ENCODE data around the gene BDKRB2. TPM values are rescaled to one million over a fixed set of nuclear protein-coding genes. Genes with fewer than 3 reads are reported as not detected.
A peak's percentile ranks its signal among the peaks of the same experiment; 100 is the strongest.

BDKRB2 gene
- total and polyA plus RNA-seq, 9 donors: 0.40 to 3.3 (median 1.9) TPM

- Histone ChIP-seq H3K4me3 (peak overlapping the region; percentile 38), H3K4me1 (ENCODE audit: insufficient read depth) (peaks cover 11% of the 10 kb centered on the region), H3K36me3 (no peaks in the 10 kb centered on the region), H3K9me3 (no peaks in the 10 kb centered on the region), H3K27ac (peak overlapping the region in 1 of 2 donors; percentile 12), H3K27me3 (no peaks in the 10 kb centered on the region)
- no peak for TF ChIP-seq CTCF (IDR thresholded peaks at IDR 0.05)
- TF ChIP-seq EP300 (IDR thresholded peaks at IDR 0.05): no peak
- no peak for TF ChIP-seq POLR2A (IDR thresholded peaks at IDR 0.05)
- DNase-seq: no peak
- intact Hi-C loops (cut with DNase I): no loop called here
- 37 to 48% (median 43%) methylated on average over 19 to 21 of the region's 21 CpGs for WGBS, 3 donors
These were observed 679 bp downstream of the BDKRB2 start for GRCh38 chr14:96205059-96205977.

GRCh38 chr14:96205978-96206360 is 1.3 kb downstream of the BDKRB2 start:
- H3K4me3 ChIP-seq: no peak overlapping the region
- WGBS, 3 donors: 60 to 65% (median 61%) methylated on average over 6 of the region's 6 CpGs
- H3K9me3 ChIP-seq: no peaks in the 10 kb centered on the region
- H3K4me1 ChIP-seq (ENCODE audit: insufficient read depth): peaks cover 11% of the 10 kb centered on the region
- H3K36me3 ChIP-seq: no peaks in the 10 kb centered on the region
- H3K27me3 ChIP-seq: no peaks in the 10 kb centered on the region
- TF ChIP-seq EP300 (IDR thresholded peaks at IDR 0.05) (no peak), POLR2A (IDR thresholded peaks at IDR 0.05) (no peak), CTCF (IDR thresholded peaks at IDR 0.05) (no peak)
- no peak for DNase-seq
- intact Hi-C loops (cut with DNase I): no loop called here
- H3K27ac ChIP-seq: no peak overlapping the region

- Histone ChIP-seq H3K27ac (no peak overlapping the region), H3K27me3 (no peaks in the 10 kb centered on the region), H3K36me3 (no peaks in the 10 kb centered on the region), H3K4me1 (ENCODE audit: insufficient read depth) (peaks cover 11% of the 10 kb centered on the region), H3K9me3 (no peaks in the 10 kb centered on the region), H3K4me3 (no peak overlapping the region)
- no peak for TF ChIP-seq CTCF (IDR thresholded peaks at IDR 0.05)
- TF ChIP-seq POLR2A (IDR thresholded peaks at IDR 0.05): no peak
- TF ChIP-seq EP300 (IDR thresholded peaks at IDR 0.05): no peak
- 60 to 64% (median 60%) methylated on average over 8 of the region's 8 CpGs for WGBS, 3 donors
- intact Hi-C loops (cut with DNase I): no loop called here
- no peak for DNase-seq
These were observed 1.8 kb downstream of the BDKRB2 start for GRCh38 chr14:96206461-96206860.

- DNase-seq: no peak
- Histone ChIP-seq H3K27ac (no peak overlapping the region), H3K4me1 (ENCODE audit: insufficient read depth) (peaks cover 11% of the 10 kb centered on the region), H3K9me3 (no peaks in the 10 kb centered on the region), H3K4me3 (no peak overlapping the region), H3K36me3 (no peaks in the 10 kb centered on the region), H3K27me3 (no peaks in the 10 kb centered on the region)
- 82 to 87% (median 85%) methylated on average over 5 of the region's 5 CpGs for WGBS, 3 donors
- TF ChIP-seq CTCF (IDR thresholded peaks at IDR 0.05) (no peak), POLR2A (IDR thresholded peaks at IDR 0.05) (no peak), EP300 (IDR thresholded peaks at IDR 0.05) (no peak)
- intact Hi-C loops (cut with DNase I): no loop called here
These were observed 3.0 kb downstream of the BDKRB2 start for GRCh38 chr14:96207686-96208085.

Measured in ovary (tissue), 9 donors.